DND-41 (cell line): ENCODE results near the gene NR3C1.

Experiments used
- ATAC-seq: fragments of 200-7000 bp; cut with Tn5 transposase; 3 replicates; pipeline ENCODE4 v1.9.1; 2021; ENCODE audit warnings: low read depth; ENCODE audit not compliant: insufficient read depth
- DNase-seq: peaks from one replicate; pipeline ENCODE4 v3.0.0-alpha.2; 2020
- H2AFZ ChIP-seq: 2 replicates; pipeline ENCODE4 v1.6.0; 2012; ENCODE audit warnings: low read depth, low read length
- H3K27ac ChIP-seq: 2 replicates; pipeline ENCODE4 v1.5.1; 2012; ENCODE audit warnings: low read length, inconsistent platforms
- H3K27me3 ChIP-seq: fragments of 200-600 bp; sonication (generic); 2 replicates; pipeline ENCODE4 v1.6.0; 2012; ENCODE audit warnings: low read length, mild to moderate bottlenecking, inconsistent platforms; ENCODE audit not compliant: insufficient read depth, poor library complexity
- H3K36me3 ChIP-seq: 2 replicates; pipeline ENCODE4 v1.5.1; 2012; ENCODE audit warnings: low read length, inconsistent platforms; ENCODE audit not compliant: insufficient read depth
- H3K4me1 ChIP-seq: 2 replicates; pipeline ENCODE4 v1.5.1; 2012; ENCODE audit warnings: mild to moderate bottlenecking, low read length; ENCODE audit not compliant: insufficient read depth
- H3K4me2 ChIP-seq: 2 replicates; pipeline ENCODE4 v1.6.0; 2012; ENCODE audit warnings: mild to moderate bottlenecking, moderate library complexity, low read length, inconsistent platforms; ENCODE audit not compliant: insufficient read depth
- H3K4me3 ChIP-seq, 2 experiments: fragments of 200-600 bp in 1 of 2; shearing (Covaris generic) in 1 of 2; 2 replicates each; pipeline ENCODE4 v1.5.1; 2012 to 2016; ENCODE audit warnings: inconsistent platforms in 2 of 2, low read length in 2 of 2, mild to moderate bottlenecking in 2 of 2, low read depth in 1 of 2, moderate library complexity in 1 of 2
- H3K79me2 ChIP-seq: 2 replicates; pipeline ENCODE4 v1.6.0; 2012; ENCODE audit warnings: low read length, inconsistent platforms; ENCODE audit not compliant: insufficient read depth
- H3K9ac ChIP-seq: 2 replicates; pipeline ENCODE4 v1.6.0; 2012; ENCODE audit warnings: low read depth, mild to moderate bottlenecking, inconsistent platforms, low read length, moderate library complexity
- H3K9me3 ChIP-seq: 2 replicates; pipeline ENCODE4 v1.5.1; 2012; ENCODE audit warnings: low read length, moderate library complexity, mild to moderate bottlenecking, inconsistent platforms; ENCODE audit not compliant: insufficient read depth, severe bottlenecking
- H4K20me1 ChIP-seq: 2 replicates; pipeline ENCODE4 v1.6.0; 2012; ENCODE audit warnings: low read length; ENCODE audit not compliant: insufficient read depth
- EZH2 ChIP-seq: IDR thresholded peaks from 3 replicates; pipeline ENCODE4 v1.6.1; 2012; ENCODE audit warnings: borderline replicate concordance, low read depth, mild to moderate bottlenecking, moderate library complexity, low read length, inconsistent platforms; ENCODE audit not compliant: severe bottlenecking
- TF ChIP-seq, protein P1 (sequence below): IDR thresholded peaks from 2 replicates; pipeline ENCODE4 v1.5.1; 2012; ENCODE audit warnings: borderline replicate concordance, low read length, moderate library complexity, mild to moderate bottlenecking; ENCODE audit not compliant: poor library complexity, severe bottlenecking; ENCODE audit errors: extremely low read depth

Gene NR3C1

DNA sequence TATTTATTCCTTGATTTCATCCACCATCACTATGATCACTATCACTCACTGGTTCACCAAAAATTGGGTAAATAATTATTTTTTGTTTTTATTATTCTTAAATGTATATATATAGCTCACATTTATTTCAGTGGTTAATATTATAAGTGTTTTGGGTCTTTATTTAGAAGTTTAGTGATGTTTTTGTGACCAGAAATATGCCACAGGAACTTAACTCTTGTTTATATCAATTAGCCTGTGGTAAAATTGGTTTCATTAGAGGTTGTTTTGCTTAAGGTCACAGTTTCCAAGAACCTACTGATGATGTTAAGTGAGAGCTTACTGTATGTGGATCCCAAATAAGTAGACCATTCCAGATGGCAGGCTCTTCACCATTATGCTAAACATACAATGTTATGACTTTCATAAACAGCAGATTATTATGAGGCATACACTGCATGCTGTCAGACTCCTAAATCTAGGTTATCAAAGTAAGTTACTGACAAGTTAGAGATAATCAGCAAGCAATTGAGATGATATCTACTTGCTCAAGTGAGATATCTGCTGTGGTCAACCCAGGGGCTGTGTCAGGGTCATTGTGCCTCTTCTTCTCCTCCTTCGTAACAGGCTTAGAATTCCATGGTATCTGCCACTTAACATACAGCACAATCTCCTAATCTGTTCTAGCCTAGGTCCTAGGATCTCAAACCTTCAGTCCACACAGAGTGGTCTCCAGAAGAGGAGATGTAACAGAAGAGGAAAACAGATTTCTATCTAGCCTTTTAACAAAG is 57.6 kb downstream of the NR3C1 start:
- no peak overlapping the region for H3K4me2 ChIP-seq
- peaks cover 49% of the 10 kb centered on the region for H3K36me3 ChIP-seq
- H3K4me1 ChIP-seq, result peaks cover 7% of the 10 kb centered on the region
- TF ChIP-seq EZH2, result no peak
- TF ChIP-seq, protein P1, sequence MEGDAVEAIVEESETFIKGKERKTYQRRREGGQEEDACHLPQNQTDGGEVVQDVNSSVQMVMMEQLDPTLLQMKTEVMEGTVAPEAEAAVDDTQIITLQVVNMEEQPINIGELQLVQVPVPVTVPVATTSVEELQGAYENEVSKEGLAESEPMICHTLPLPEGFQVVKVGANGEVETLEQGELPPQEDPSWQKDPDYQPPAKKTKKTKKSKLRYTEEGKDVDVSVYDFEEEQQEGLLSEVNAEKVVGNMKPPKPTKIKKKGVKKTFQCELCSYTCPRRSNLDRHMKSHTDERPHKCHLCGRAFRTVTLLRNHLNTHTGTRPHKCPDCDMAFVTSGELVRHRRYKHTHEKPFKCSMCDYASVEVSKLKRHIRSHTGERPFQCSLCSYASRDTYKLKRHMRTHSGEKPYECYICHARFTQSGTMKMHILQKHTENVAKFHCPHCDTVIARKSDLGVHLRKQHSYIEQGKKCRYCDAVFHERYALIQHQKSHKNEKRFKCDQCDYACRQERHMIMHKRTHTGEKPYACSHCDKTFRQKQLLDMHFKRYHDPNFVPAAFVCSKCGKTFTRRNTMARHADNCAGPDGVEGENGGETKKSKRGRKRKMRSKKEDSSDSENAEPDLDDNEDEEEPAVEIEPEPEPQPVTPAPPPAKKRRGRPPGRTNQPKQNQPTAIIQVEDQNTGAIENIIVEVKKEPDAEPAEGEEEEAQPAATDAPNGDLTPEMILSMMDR, result no peak
- peaks cover 82% of the 10 kb centered on the region for H4K20me1 ChIP-seq
- H3K9me3 ChIP-seq, result no peaks in the 10 kb centered on the region
- H3K27ac ChIP-seq, result no peak overlapping the region
- H3K27me3 ChIP-seq, result no peaks in the 10 kb centered on the region
- no peak overlapping the region for H3K9ac ChIP-seq
- DNase-seq (no peak), ATAC-seq (no peak)
- H2AFZ ChIP-seq, result no peak overlapping the region
- no peak overlapping the region for H3K4me3 ChIP-seq
- H3K79me2 ChIP-seq, result peaks cover 100% of the 10 kb centered on the region

DNA sequence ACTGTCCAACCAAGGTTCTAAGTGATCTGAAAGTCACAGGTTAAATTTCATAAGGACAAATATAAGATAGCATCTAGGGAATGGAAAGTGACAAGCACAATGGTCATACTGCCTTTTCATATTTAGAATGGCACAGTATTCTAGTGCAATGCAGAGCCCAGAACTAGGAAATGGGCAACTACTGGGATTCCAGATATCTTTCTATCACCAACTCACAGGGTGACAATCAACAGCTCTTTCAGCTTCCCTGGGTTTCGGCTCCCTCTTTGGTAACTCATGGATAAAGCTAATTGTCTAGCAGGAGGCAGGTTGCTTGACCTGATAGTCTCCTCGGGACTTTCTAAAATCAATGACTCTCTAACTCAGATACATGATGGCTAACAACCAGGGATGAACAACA is 60.4 kb downstream of the NR3C1 start:
- Histone ChIP-seq H3K4me3 (no peak overlapping the region), H3K9ac (no peak overlapping the region), H4K20me1 (peaks cover 68% of the 10 kb centered on the region), H3K9me3 (no peaks in the 10 kb centered on the region), H2AFZ (no peak overlapping the region), H3K36me3 (peaks cover 42% of the 10 kb centered on the region), H3K4me1 (peaks cover 4% of the 10 kb centered on the region; the same call in 1 of the 2 replicates), H3K4me2 (no peak overlapping the region), H3K79me2 (peaks cover 100% of the 10 kb centered on the region), H3K27me3 (no peaks in the 10 kb centered on the region), H3K27ac (no peak overlapping the region)
- DNase-seq (no peak), ATAC-seq (no peak)
- TF ChIP-seq, protein P1, result no peak
- TF ChIP-seq EZH2, result no peak

DNA sequence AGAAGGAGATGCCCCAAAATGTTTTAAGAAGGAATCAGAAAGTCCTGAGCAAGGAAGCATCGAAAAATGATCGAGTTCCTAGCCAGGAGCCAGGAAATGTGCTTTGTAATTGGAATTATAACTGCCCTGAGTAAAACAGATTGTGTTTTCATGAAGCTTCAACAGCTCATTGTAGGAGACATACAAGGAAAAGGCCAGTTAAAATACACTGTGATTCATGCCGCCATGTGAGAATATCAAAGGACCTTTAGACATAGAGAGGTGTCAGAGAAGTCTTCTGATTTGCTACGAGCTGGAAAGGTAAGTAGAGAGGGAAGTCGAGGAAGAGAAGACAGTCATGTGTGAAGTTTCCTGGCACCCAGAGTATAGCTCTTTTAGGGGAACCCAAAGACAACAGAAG is 60.9 kb downstream of the NR3C1 start:
- H3K36me3 ChIP-seq, result peaks cover 42% of the 10 kb centered on the region
- peaks cover 4% of the 10 kb centered on the region; the same call in 1 of the 2 replicates for H3K4me1 ChIP-seq
- peaks cover 100% of the 10 kb centered on the region for H3K79me2 ChIP-seq

More for the DNA sequence above, 60.9 kb downstream of the NR3C1 start:
- ATAC-seq, result no peak
- Histone ChIP-seq H3K27me3 (no peaks in the 10 kb centered on the region), H3K4me2 (no peak overlapping the region), H4K20me1 (peaks cover 66% of the 10 kb centered on the region), H3K9me3 (no peaks in the 10 kb centered on the region), H3K27ac (no peak overlapping the region), H3K4me3 (no peak overlapping the region), H3K9ac (no peak overlapping the region), H2AFZ (no peak overlapping the region)
- TF ChIP-seq, protein P1, result no peak
- no peak for TF ChIP-seq EZH2
- DNase-seq, result no peak
